ENCODE data around the gene JAGN1.

The JAGN1 gene

GRCh38 chr3:9912294-9912935, 22.0 kb downstream of the JAGN1 start:
- DNase-seq (ENCODE audit: extremely low read depth, low read depth): no peak
- no peak overlapping the region for H3K4me3 ChIP-seq (replicated peaks; ENCODE audit: low read depth, low read length)
- no peak for TF ChIP-seq CTCF (IDR thresholded peaks at IDR 0.05; ENCODE audit: low read depth, low read length, missing control alignments)

GRCh38 chr3:9913601-9914000, 23.2 kb downstream of the JAGN1 start:
- no peak for DNase-seq (ENCODE audit: extremely low read depth, low read depth)
- no peak overlapping the region for H3K4me3 ChIP-seq (replicated peaks; ENCODE audit: low read depth, low read length)
- no peak for TF ChIP-seq CTCF (IDR thresholded peaks at IDR 0.05; ENCODE audit: low read depth, low read length, missing control alignments)

GRCh38 chr3:9914011-9914410, 23.6 kb downstream of the JAGN1 start:
- no peak overlapping the region for H3K4me3 ChIP-seq (replicated peaks; ENCODE audit: low read depth, low read length)
- no peak for DNase-seq (ENCODE audit: extremely low read depth, low read depth)
- TF ChIP-seq CTCF (IDR thresholded peaks at IDR 0.05; ENCODE audit: low read depth, low read length, missing control alignments): no peak

- no peak for DNase-seq (ENCODE audit: extremely low read depth, low read depth)
- TF ChIP-seq CTCF (IDR thresholded peaks at IDR 0.05; ENCODE audit: low read depth, low read length, missing control alignments): no peak
- peak overlapping the region; percentile 56 for H3K4me3 ChIP-seq (replicated peaks; ENCODE audit: low read depth, low read length)
These were observed 24.3 kb downstream of the JAGN1 start for GRCh38 chr3:9914559-9915253.

- peak; percentile 26 for TF ChIP-seq CTCF (IDR thresholded peaks at IDR 0.05; ENCODE audit: low read depth, low read length, missing control alignments)
- H3K4me3 ChIP-seq (replicated peaks; ENCODE audit: low read depth, low read length): peak overlapping the region; percentile 56
- no peak for DNase-seq (ENCODE audit: extremely low read depth, low read depth)
These were observed 25.1 kb downstream of the JAGN1 start for GRCh38 chr3:9915254-9916141.

GRCh38 chr3:9916346-9916733, 25.9 kb downstream of the JAGN1 start:
- DNase-seq (ENCODE audit: extremely low read depth, low read depth): no peak
- peak overlapping the region; percentile 56 for H3K4me3 ChIP-seq (replicated peaks; ENCODE audit: low read depth, low read length)
- TF ChIP-seq CTCF (IDR thresholded peaks at IDR 0.05; ENCODE audit: low read depth, low read length, missing control alignments): no peak

Measured in HFF-Myc (cell line).